GM12878 (cell line): ENCODE results near the gene ATP6V1G1. TPM values are rescaled to one million over a fixed set of nuclear protein-coding genes. Genes with fewer than 3 reads are reported as not detected.
A peak's percentile ranks its signal among the peaks of the same experiment; 100 is the strongest.

Experiments used
- CEBPB ChIP-seq, 2 experiments: fragments of 150-350 bp in 1 of 2; IDR thresholded peaks; 2 replicates each; pipeline ENCODE4 v1.6.1; 2012 to 2014; ENCODE audit warnings: low read depth in 2 of 2, low read length in 2 of 2, borderline replicate concordance in 1 of 2, inconsistent platforms in 1 of 2
- CHD1 ChIP-seq: IDR thresholded peaks from 2 replicates; pipeline ENCODE4 v1.6.1; 2012; ENCODE audit warnings: low read depth, low read length, improper control_type of control experiment
- CHD4 ChIP-seq: fragments of 200-600 bp; sonication (generic); IDR thresholded peaks from 2 replicates; pipeline ENCODE4 v1.6.1; 2016; ENCODE audit warnings: mild to moderate bottlenecking
- EED ChIP-seq: sonication (generic); IDR thresholded peaks from 2 replicates; pipeline ENCODE4 v1.6.1; 2016; ENCODE audit warnings: antibody characterized with exemption, low read depth
- FOS ChIP-seq: IDR thresholded peaks from 3 replicates; pipeline ENCODE4 v1.6.1; 2011; ENCODE audit warnings: borderline replicate concordance; ENCODE audit not compliant: insufficient read length; ENCODE audit errors: extremely low read depth
- FOXK2 ChIP-seq: fragments of 450-650 bp; IDR thresholded peaks from 2 replicates; pipeline ENCODE4 v1.6.1; 2017; ENCODE audit warnings: mild to moderate bottlenecking, moderate library complexity
- FOXM1 ChIP-seq: IDR thresholded peaks from 2 replicates; pipeline ENCODE4 v1.6.1; 2012; ENCODE audit warnings: low read depth, mild to moderate bottlenecking, inconsistent platforms, low read length, moderate library complexity
- IKZF2 ChIP-seq, 2 experiments: fragments of 450-650 bp; IDR thresholded peaks; 2 replicates each; pipeline ENCODE4 v1.6.1; 2017; ENCODE audit warnings: mild to moderate bottlenecking in 2 of 2, moderate library complexity in 2 of 2
- IRF3 ChIP-seq: fragments of 450-650 bp; IDR thresholded peaks from 2 replicates; pipeline ENCODE4 v1.6.1; 2014; ENCODE audit warnings: mild to moderate bottlenecking
- JUNB ChIP-seq: IDR thresholded peaks from 2 replicates; pipeline ENCODE4 v1.6.1; 2016; ENCODE audit warnings: antibody characterized with exemption, mild to moderate bottlenecking
- MEF2A ChIP-seq: IDR thresholded peaks from 2 replicates; pipeline ENCODE4 v1.6.1; 2011; ENCODE audit warnings: low read depth, mild to moderate bottlenecking, low read length, moderate library complexity; ENCODE audit not compliant: insufficient read depth
- NKRF ChIP-seq: fragments of 450-650 bp; conservative IDR thresholded peaks from 2 replicates; pipeline ENCODE4 v1.6.1; 2017; ENCODE audit warnings: mild to moderate bottlenecking, moderate library complexity
- NR2F1 ChIP-seq: fragments of 450-650 bp; conservative IDR thresholded peaks from 2 replicates; pipeline ENCODE4 v1.6.1; 2017; ENCODE audit warnings: mild to moderate bottlenecking
- NRF1 ChIP-seq: conservative IDR thresholded peaks from 2 replicates; pipeline ENCODE4 v1.6.1; 2011; ENCODE audit warnings: mild to moderate bottlenecking, low read depth, low read length, improper control_type of control experiment
- RAD21 ChIP-seq: IDR thresholded peaks from 2 replicates; pipeline ENCODE4 v1.6.1; 2011; ENCODE audit warnings: mild to moderate bottlenecking, low read depth, low read length, moderate library complexity; ENCODE audit not compliant: insufficient read depth
- RCOR1 ChIP-seq: conservative IDR thresholded peaks from 2 replicates; pipeline ENCODE4 v1.6.1; 2012; ENCODE audit warnings: low read depth, low read length, improper control_type of control experiment
- SUZ12 ChIP-seq: fragments of 200-600 bp; sonication (generic); IDR thresholded peaks from one replicate; pipeline ENCODE4 v1.6.1; 2018; ENCODE audit warnings: antibody characterized with exemption, mild to moderate bottlenecking; ENCODE audit not compliant: unreplicated experiment
- TARDBP ChIP-seq: IDR thresholded peaks from 2 replicates; pipeline ENCODE4 v1.6.1; 2016; ENCODE audit warnings: borderline replicate concordance
- TBL1XR1 ChIP-seq: IDR thresholded peaks from 2 replicates; pipeline ENCODE4 v1.6.1; 2012; ENCODE audit warnings: low read depth, low read length, improper control_type of control experiment
- polyA plus RNA-seq, 11 experiments: library from polyadenylated mRNA; depleted of rRNA in 4 of 11; unstranded in 6 of 11; stranded (reverse) in 5 of 11; fragments of >200 nt; fragmentation: Nextera tagmentation in 4 of 11; fragmentation: Illumina TruSeq in 1 of 11; extraction: Ambion mirVana in 4 of 11; extraction: Trizol in 1 of 11; gene quantifications; 1 replicate in 1 of 11; 2 replicates in 10 of 11; pipeline versions ENCODE4 v1.2.1 to v1.2.3, GENCODE V29; 2011 to 2016; ENCODE audit warnings: inconsistent platforms in 2 of 11, missing spikeins in 2 of 11, low read depth in 1 of 11
- total RNA-seq, 4 experiments: library from RNA; depleted of rRNA in 3 of 4; stranded (reverse); fragments of >200 nt in 3 of 4; fragmentation: Illumina TruSeq in 1 of 4; extraction: Trizol in 1 of 4; gene quantifications; 2 replicates each; pipeline versions ENCODE4 v1.2.1 to v1.2.3, GENCODE V29; 2013 to 2021
- TF ChIP-seq, protein P1 (sequence below): IDR thresholded peaks from 2 replicates; pipeline ENCODE4 v1.6.1; 2011; ENCODE audit warnings: borderline replicate concordance, low read depth, mild to moderate bottlenecking, moderate library complexity, low read length; ENCODE audit not compliant: insufficient read depth, poor library complexity, severe bottlenecking
- TF ChIP-seq, protein P2 (sequence below): IDR thresholded peaks from 2 replicates; pipeline ENCODE4 v1.6.1; 2012; ENCODE audit warnings: low read depth, low read length, improper control_type of control experiment
- TF ChIP-seq, protein P3 (sequence below): IDR thresholded peaks from 2 replicates; pipeline ENCODE4 v1.6.1; 2012; ENCODE audit warnings: low read depth, low read length, improper control_type of control experiment

Gene ATP6V1G1
- total and polyA plus RNA-seq, 10 of the 15 experiments (the other 5 are each of a cell fraction or from before 2014, with no cell fraction given), result 34.2 to 204 (median 82.5) TPM

- TF ChIP-seq NKRF, result peak; percentile 87
- TF ChIP-seq FOS, result peak; percentile 90
- peak; percentile 80 for TF ChIP-seq IRF3
- peak; percentile 95 for TF ChIP-seq NRF1
- TF ChIP-seq, protein P1, sequence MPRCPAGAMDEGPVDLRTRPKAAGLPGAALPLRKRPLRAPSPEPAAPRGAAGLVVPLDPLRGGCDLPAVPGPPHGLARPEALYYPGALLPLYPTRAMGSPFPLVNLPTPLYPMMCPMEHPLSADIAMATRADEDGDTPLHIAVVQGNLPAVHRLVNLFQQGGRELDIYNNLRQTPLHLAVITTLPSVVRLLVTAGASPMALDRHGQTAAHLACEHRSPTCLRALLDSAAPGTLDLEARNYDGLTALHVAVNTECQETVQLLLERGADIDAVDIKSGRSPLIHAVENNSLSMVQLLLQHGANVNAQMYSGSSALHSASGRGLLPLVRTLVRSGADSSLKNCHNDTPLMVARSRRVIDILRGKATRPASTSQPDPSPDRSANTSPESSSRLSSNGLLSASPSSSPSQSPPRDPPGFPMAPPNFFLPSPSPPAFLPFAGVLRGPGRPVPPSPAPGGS, result no peak
- TF ChIP-seq CEBPB (IDR thresholded peaks at IDR 0.05; ENCODE audit: borderline replicate concordance in 1 of 2, low read depth in 2 of 2, low read length in 2 of 2), result no peak
- TF ChIP-seq SUZ12, result no peak
- TF ChIP-seq JUNB, result no peak
- peak in 1 of 2 experiments; percentile 18; a peak in 1 of 4 replicates for TF ChIP-seq IKZF2 (IDR thresholded peaks at IDR 0.05)
- TF ChIP-seq RCOR1, result no peak
- TF ChIP-seq EED, result 0 out of 2 replicates have a peak, but pooled peaks have one; percentile 6
- no peak for TF ChIP-seq MEF2A
- no peak for TF ChIP-seq RAD21
- TF ChIP-seq, protein P2, sequence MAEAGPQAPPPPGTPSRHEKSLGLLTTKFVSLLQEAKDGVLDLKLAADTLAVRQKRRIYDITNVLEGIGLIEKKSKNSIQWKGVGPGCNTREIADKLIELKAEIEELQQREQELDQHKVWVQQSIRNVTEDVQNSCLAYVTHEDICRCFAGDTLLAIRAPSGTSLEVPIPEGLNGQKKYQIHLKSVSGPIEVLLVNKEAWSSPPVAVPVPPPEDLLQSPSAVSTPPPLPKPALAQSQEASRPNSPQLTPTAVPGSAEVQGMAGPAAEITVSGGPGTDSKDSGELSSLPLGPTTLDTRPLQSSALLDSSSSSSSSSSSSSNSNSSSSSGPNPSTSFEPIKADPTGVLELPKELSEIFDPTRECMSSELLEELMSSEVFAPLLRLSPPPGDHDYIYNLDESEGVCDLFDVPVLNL, result no peak
- no peak; the same call in 1 of the 2 replicates for TF ChIP-seq TBL1XR1
- TF ChIP-seq CHD1, result no peak
- no peak for TF ChIP-seq TARDBP
- TF ChIP-seq, protein P3, sequence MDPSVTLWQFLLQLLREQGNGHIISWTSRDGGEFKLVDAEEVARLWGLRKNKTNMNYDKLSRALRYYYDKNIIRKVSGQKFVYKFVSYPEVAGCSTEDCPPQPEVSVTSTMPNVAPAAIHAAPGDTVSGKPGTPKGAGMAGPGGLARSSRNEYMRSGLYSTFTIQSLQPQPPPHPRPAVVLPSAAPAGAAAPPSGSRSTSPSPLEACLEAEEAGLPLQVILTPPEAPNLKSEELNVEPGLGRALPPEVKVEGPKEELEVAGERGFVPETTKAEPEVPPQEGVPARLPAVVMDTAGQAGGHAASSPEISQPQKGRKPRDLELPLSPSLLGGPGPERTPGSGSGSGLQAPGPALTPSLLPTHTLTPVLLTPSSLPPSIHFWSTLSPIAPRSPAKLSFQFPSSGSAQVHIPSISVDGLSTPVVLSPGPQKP, result no peak
- TF ChIP-seq FOXK2, result peak; percentile 57
- TF ChIP-seq FOXM1, result no peak
- TF ChIP-seq NR2F1, result peak; percentile 49; the same call in 1 of the 2 replicates
- no peak for TF ChIP-seq CHD4
Observed at GRCh38 chr9:114587345-114588202, at the start of gene ATP6V1G1 (continued).
